ENCODE results near the gene ZNRF3.
A peak's percentile ranks its signal among the peaks of the same experiment; 100 is the strongest.

The ZNRF3 gene

GRCh38 chr22:28910569-28911303 lies 27.4 kb downstream of the ZNRF3 start:
- DNase-seq, result no peak

- DNase-seq, result peak; percentile 34
These were observed 27.9 kb downstream of the ZNRF3 start for GRCh38 chr22:28911304-28911690.

- peak; percentile 51 for DNase-seq
These were observed 28.7 kb downstream of the ZNRF3 start for GRCh38 chr22:28911777-28912669.

- DNase-seq, result no peak
These were observed 30.8 kb downstream of the ZNRF3 start for GRCh38 chr22:28914201-28914600.

GRCh38 chr22:28915969-28916368 lies 32.6 kb downstream of the ZNRF3 start:
- no peak for DNase-seq

GRCh38 chr22:28917747-28918549 lies 34.6 kb downstream of the ZNRF3 start:
- DNase-seq, result peak; percentile 70

GRCh38 chr22:28918550-28919271 lies 35.3 kb downstream of the ZNRF3 start:
- DNase-seq, result no peak

GRCh38 chr22:28920757-28921584 lies 37.6 kb downstream of the ZNRF3 start:
- DNase-seq, result no peak

- DNase-seq, result no peak
These were observed 38.2 kb downstream of the ZNRF3 start for GRCh38 chr22:28921585-28921879.

- no peak for DNase-seq
These were observed 39.3 kb downstream of the ZNRF3 start for GRCh38 chr22:28922540-28923244.

GRCh38 chr22:28923826-28924732 lies 40.7 kb downstream of the ZNRF3 start:
- no peak for DNase-seq

- DNase-seq, result no peak
These were observed 42.5 kb downstream of the ZNRF3 start for GRCh38 chr22:28925916-28926315.

- no peak for DNase-seq
These were observed 44.3 kb downstream of the ZNRF3 start for GRCh38 chr22:28927630-28928029.

- DNase-seq, result no peak
These were observed 45.8 kb downstream of the ZNRF3 start for GRCh38 chr22:28929197-28929596.

GRCh38 chr22:28930357-28931007 lies 47.1 kb downstream of the ZNRF3 start:
- DNase-seq, result no peak

GRCh38 chr22:28931844-28932567 lies 48.6 kb downstream of the ZNRF3 start:
- DNase-seq, result no peak

GRCh38 chr22:28933321-28933720 lies 49.9 kb downstream of the ZNRF3 start:
- no peak for DNase-seq

- no peak for DNase-seq
These were observed 50.7 kb downstream of the ZNRF3 start for GRCh38 chr22:28934026-28934425.

GRCh38 chr22:28935140-28935539 lies 51.8 kb downstream of the ZNRF3 start:
- no peak for DNase-seq
